K562 (cell line): ENCODE results near the gene STK26. TPM values are rescaled to one million over a fixed set of nuclear protein-coding genes. Genes with fewer than 3 reads are reported as not detected.

Source experiments
- ATAC-seq: fragments of 200-7000 bp; cut with Tn5 transposase; 3 replicates; pipeline ENCODE4 v1.9.1; 2020; ENCODE audit warnings: moderate library complexity
- BruUV-seq: library from RNA; stranded (reverse); fragments of 400-500 nt; replicated peaks from 2 replicates; lab custom pipeline; 2021; lab: Mats Ljungman, UMichigan
- CTCF ChIA-PET: fragments of 300-600 bp; formaldehyde crosslinking; extraction: SDS; loops from one replicate; lab custom pipeline; 2021; ENCODE audit warnings: low intra/inter-chr PET ratio; lab: Yijun Ruan, JAX
- POLR2A ChIA-PET: fragments of 300-600, 350-650 bp; sonication (Branson Sonifier 250); formaldehyde crosslinking; extraction: SDS; loops from one replicate; lab custom pipeline; 2021; ENCODE audit warnings: antibody characterized with exemption, inconsistent platforms; lab: Yijun Ruan, JAX
- DNase-seq, 4 experiments: peaks; one replicate each; pipeline versions ENCODE4 v3.0.0 to v3.0.0-alpha.2; 2011 to 2018; ENCODE audit warnings: low spot score in 3 of 4, mixed read lengths in 3 of 4; ENCODE audit errors: extremely low read depth in 1 of 4
- FAIRE-seq: peaks from 2 replicates; lab custom pipeline; 2011; peaks lifted over from hg19 to GRCh38; lab: Jason Lieb, UNC
- H2AFZ ChIP-seq: 2 replicates; pipeline ENCODE4 v1.6.0; 2011; ENCODE audit warnings: low read depth, low read length, control low read depth, inconsistent platforms
- H3K27ac ChIP-seq: fragments of 200-600 bp; 3 replicates; pipeline ENCODE4 v1.8.0; 2011; ENCODE audit warnings: low read depth, mild to moderate bottlenecking, control low read depth, inconsistent platforms, low read length, moderate library complexity, mixed read lengths; ENCODE audit errors: extremely low read depth
- H3K27me3 ChIP-seq, 2 experiments: fragments of 300-600 bp in 1 of 2; 2 replicates in 1 of 2; 3 replicates in 1 of 2; pipeline versions ENCODE4 v1.6.0 to v1.8.0; 2011; ENCODE audit warnings: inconsistent platforms in 2 of 2, low read length in 2 of 2, mild to moderate bottlenecking in 1 of 2, mixed read lengths in 1 of 2, moderate library complexity in 1 of 2; ENCODE audit not compliant: control insufficient read depth in 2 of 2, insufficient read depth in 2 of 2
- H3K36me3 ChIP-seq: fragments of 300-600 bp; 3 replicates; pipeline ENCODE4 v1.8.0; 2011; ENCODE audit warnings: mild to moderate bottlenecking, low read length, inconsistent platforms; ENCODE audit not compliant: control insufficient read depth, insufficient read depth
- H3K4me1 ChIP-seq, 2 experiments: fragments of 200-600 bp in 1 of 2; replicated peaks in 1 of 2; 2 replicates in 1 of 2; 3 replicates in 1 of 2; pipeline versions ENCODE4 v1.5.1 to v1.8.0; 2011; ENCODE audit warnings: inconsistent platforms in 2 of 2, low read length in 2 of 2, mild to moderate bottlenecking in 1 of 2, mixed read lengths in 1 of 2, moderate library complexity in 1 of 2; ENCODE audit not compliant: control insufficient read depth in 2 of 2, insufficient read depth in 2 of 2
- H3K4me2 ChIP-seq: 2 replicates; pipeline ENCODE4 v1.6.1; 2011; ENCODE audit warnings: low read length, control low read depth, inconsistent platforms, mixed read lengths; ENCODE audit not compliant: insufficient read depth
- H3K4me3 ChIP-seq: fragments of 200-600 bp; sonication (generic), shearing (Covaris generic); 2 replicates; pipeline ENCODE4 v1.5.1; 2016; ENCODE audit warnings: control low read depth, inconsistent platforms
- H3K79me2 ChIP-seq: fragments of 200-600 bp; 3 replicates; pipeline ENCODE4 v1.8.0; 2011; ENCODE audit warnings: low read length, inconsistent platforms; ENCODE audit not compliant: control insufficient read depth, insufficient read depth
- H3K9ac ChIP-seq, 2 experiments: 2 replicates each; pipeline versions ENCODE4 v1.6.0 to v1.6.1; 2011; ENCODE audit warnings: low read depth in 2 of 2, low read length in 2 of 2, control low read depth in 1 of 2, inconsistent platforms in 1 of 2, mild to moderate bottlenecking in 1 of 2, mixed read lengths in 1 of 2; ENCODE audit not compliant: insufficient read depth in 1 of 2
- H3K9me1 ChIP-seq: one replicate; pipeline ENCODE4 v1.6.0; 2011; ENCODE audit warnings: inconsistent platforms, mild to moderate bottlenecking, low read length, moderate library complexity; ENCODE audit not compliant: control insufficient read depth, insufficient read depth
- H3K9me3 ChIP-seq: replicated peaks from 2 replicates; pipeline ENCODE4 v1.5.1; 2011; ENCODE audit warnings: low read depth, low read length, inconsistent platforms; ENCODE audit not compliant: control insufficient read depth, insufficient read depth
- H4K20me1 ChIP-seq: replicated peaks from 2 replicates; pipeline ENCODE4 v1.6.1; 2011; ENCODE audit warnings: low read length, inconsistent platforms, mixed read lengths; ENCODE audit not compliant: control insufficient read depth, insufficient read depth
- BCOR ChIP-seq: fragments of 450-650 bp; IDR thresholded peaks from 2 replicates; pipeline ENCODE4 v1.6.1; 2016
- CTBP1 ChIP-seq: fragments of 450-650 bp; IDR thresholded peaks from 2 replicates; pipeline ENCODE4 v1.6.1; 2016; ENCODE audit warnings: borderline replicate concordance
- FOS ChIP-seq: IDR thresholded peaks from 3 replicates; pipeline ENCODE4 v1.6.1; 2011; ENCODE audit not compliant: insufficient read length; ENCODE audit errors: extremely low read depth
- FOXJ2 ChIP-seq: fragments of 200-800 bp; sonication (Bioruptor generic); IDR thresholded peaks from 2 replicates; pipeline ENCODE4 v1.6.1; 2016; ENCODE audit warnings: missing genetic modification characterization, missing compliant biosample characterization
- HDAC3 ChIP-seq: fragments of 450-650 bp; IDR thresholded peaks from 2 replicates; pipeline ENCODE4 v1.6.1; 2018; ENCODE audit warnings: borderline replicate concordance, mild to moderate bottlenecking, moderate library complexity; ENCODE audit not compliant: partially characterized antibody
- HNRNPUL1 ChIP-seq: fragments of 200-400 bp; formaldehyde crosslinking; IDR thresholded peaks from 2 replicates; pipeline ENCODE4 v1.6.1; 2017; ENCODE audit warnings: low read length
- KDM4B ChIP-seq, 2 experiments: fragments of 450-650 bp in 1 of 2; sonication (generic) in 1 of 2; IDR thresholded peaks; 2 replicates each; pipeline ENCODE4 v1.6.1; 2016 to 2017; ENCODE audit warnings: borderline replicate concordance in 2 of 2, antibody characterized with exemption in 1 of 2, low read depth in 1 of 2, mild to moderate bottlenecking in 1 of 2
- MYNN ChIP-seq, 2 experiments: sonication (generic); formaldehyde crosslinking in 1 of 2; IDR thresholded peaks; 2 replicates each; pipeline versions ENCODE4 v1.5.0 to v1.6.1; 2016 to 2020; ENCODE audit warnings: antibody characterized with exemption in 1 of 2, missing genetic modification reagents in 1 of 2
- NFIC ChIP-seq: fragments of 450-650 bp; IDR thresholded peaks from 2 replicates; pipeline ENCODE4 v1.6.1; 2017; ENCODE audit warnings: mild to moderate bottlenecking, inconsistent platforms
- NFIX ChIP-seq: fragments of 250-450 bp; sonication (Bioruptor Pico); IDR thresholded peaks from 2 replicates; pipeline ENCODE4 v1.4.0; 2020; ENCODE audit warnings: low read depth, mild to moderate bottlenecking, moderate library complexity
- RB1 ChIP-seq: fragments of 450-650 bp; IDR thresholded peaks from 2 replicates; pipeline ENCODE4 v1.6.1; 2017; ENCODE audit warnings: low read depth, mild to moderate bottlenecking
- SIRT6 ChIP-seq: IDR thresholded peaks from one replicate; pipeline ENCODE4 v1.6.1; 2012; ENCODE audit warnings: low read depth, mild to moderate bottlenecking, control low read depth, inconsistent platforms, low read length, moderate library complexity
- SP1 ChIP-seq: sonication (generic); formaldehyde crosslinking; IDR thresholded peaks from 2 replicates; pipeline ENCODE4 v1.8.1; 2022; ENCODE audit warnings: mild to moderate bottlenecking, missing genetic modification reagents
- TOE1 ChIP-seq, 2 experiments: fragments of 450-650 bp in 1 of 2; sonication (generic) in 1 of 2; formaldehyde crosslinking in 1 of 2; IDR thresholded peaks; 2 replicates each; pipeline versions ENCODE4 v1.7.1 to v1.8.0; 2016 to 2022; ENCODE audit warnings: borderline replicate concordance in 2 of 2, mild to moderate bottlenecking in 2 of 2, antibody characterized with exemption in 1 of 2, inconsistent platforms in 1 of 2, low read depth in 1 of 2, missing genetic modification reagents in 1 of 2, moderate library complexity in 1 of 2
- TSC22D4 ChIP-seq: fragments of 450-650 bp; IDR thresholded peaks from 2 replicates; pipeline ENCODE4 v1.6.1; 2016; ENCODE audit warnings: missing genetic modification characterization, missing biosample characterization, control low read depth
- ZNF134 ChIP-seq: fragments of 250-450 bp; sonication (Bioruptor Pico); conservative IDR thresholded peaks from 2 replicates; pipeline ENCODE4 v1.4.0; 2020
- ZNF274 ChIP-seq: IDR thresholded peaks from 2 replicates; pipeline ENCODE4 v1.6.1; 2011; ENCODE audit warnings: low read depth, mild to moderate bottlenecking, low read length, moderate library complexity, borderline replicate concordance
- ZNF589 ChIP-seq: fragments of 200-800 bp; sonication (Bioruptor generic); IDR thresholded peaks from 2 replicates; pipeline ENCODE4 v1.6.1; 2016; ENCODE audit warnings: low read depth, missing genetic modification characterization, missing compliant biosample characterization
- in situ Hi-C: fragments of 300-500 bp; cut with MboI; formaldehyde crosslinking; loops from 4 replicates; pipeline ENCODE4 v1.15.0; 2018; ENCODE audit warnings: inconsistent platforms, mixed read lengths
- intact Hi-C: fragments of 100-400 bp; cut with micrococcal nuclease; formaldehyde crosslinking; loops from 2 replicates; pipeline ENCODE4 v1.14.2; 2022
- polyA plus RNA-seq, 8 experiments: library from polyadenylated mRNA; depleted of rRNA in 4 of 8; stranded (reverse) in 5 of 8; unstranded in 3 of 8; fragments of >200 nt; fragmentation: Nextera tagmentation in 2 of 8; fragmentation: Illumina TruSeq in 1 of 8; extraction: Ambion mirVana in 2 of 8; extraction: Trizol in 1 of 8; gene quantifications; 2 replicates each; pipeline versions ENCODE4 v1.2.1 to v1.2.3, GENCODE V29; 2011 to 2014; ENCODE audit warnings: inconsistent platforms in 1 of 8, missing spikeins in 1 of 8
- total RNA-seq, 7 experiments: library from RNA; depleted of rRNA in 6 of 7; stranded (reverse); fragments of >200 nt in 6 of 7; fragmentation: Illumina TruSeq in 2 of 7; extraction: Trizol in 2 of 7; gene quantifications; 2 replicates each; pipeline versions ENCODE4 v1.2.1 to v1.2.3, GENCODE V29; 2011 to 2021; ENCODE audit warnings: low replicate concordance in 1 of 7
- TF ChIP-seq, protein P1 (sequence below), 2 experiments: fragments of 450-650 bp; conservative IDR thresholded peaks; 2 replicates each; pipeline ENCODE4 v1.6.1; 2017; ENCODE audit warnings: mild to moderate bottlenecking in 2 of 2, moderate library complexity in 2 of 2
- TF ChIP-seq, protein P2 (sequence below): fragments of 250-450 bp; sonication (Bioruptor Pico); IDR thresholded peaks from 2 replicates; pipeline ENCODE4 v1.8.0; 2022; ENCODE audit warnings: moderate library complexity, mild to moderate bottlenecking, inconsistent platforms

Gene STK26
- total and polyA plus RNA-seq, 9 of the 15 experiments (the other 6 are each of a cell fraction or from before 2014, with no cell fraction given), result 28.1 to 72.9 (median 50.1) TPM

DNA sequence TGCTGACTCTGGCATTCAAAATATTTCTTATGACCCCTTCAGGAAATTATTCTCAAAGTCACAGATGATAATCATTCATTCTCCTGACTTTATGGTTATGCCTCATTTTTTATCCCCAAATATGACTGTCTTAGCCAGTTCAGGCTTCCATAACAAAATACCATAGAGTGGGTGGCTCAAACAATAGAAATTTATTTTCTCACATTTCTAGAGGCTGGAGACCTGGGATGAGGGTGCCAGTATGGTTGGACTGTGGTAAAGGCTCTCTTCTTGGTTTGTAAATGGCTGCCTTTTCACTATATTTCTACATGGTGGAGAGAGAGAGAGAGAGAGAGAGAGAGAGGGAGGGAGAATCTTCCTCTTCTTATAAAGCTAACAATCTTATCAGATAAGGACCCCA, 84.2 kb downstream of the STK26 start (continued):
- TF ChIP-seq, protein P1, sequence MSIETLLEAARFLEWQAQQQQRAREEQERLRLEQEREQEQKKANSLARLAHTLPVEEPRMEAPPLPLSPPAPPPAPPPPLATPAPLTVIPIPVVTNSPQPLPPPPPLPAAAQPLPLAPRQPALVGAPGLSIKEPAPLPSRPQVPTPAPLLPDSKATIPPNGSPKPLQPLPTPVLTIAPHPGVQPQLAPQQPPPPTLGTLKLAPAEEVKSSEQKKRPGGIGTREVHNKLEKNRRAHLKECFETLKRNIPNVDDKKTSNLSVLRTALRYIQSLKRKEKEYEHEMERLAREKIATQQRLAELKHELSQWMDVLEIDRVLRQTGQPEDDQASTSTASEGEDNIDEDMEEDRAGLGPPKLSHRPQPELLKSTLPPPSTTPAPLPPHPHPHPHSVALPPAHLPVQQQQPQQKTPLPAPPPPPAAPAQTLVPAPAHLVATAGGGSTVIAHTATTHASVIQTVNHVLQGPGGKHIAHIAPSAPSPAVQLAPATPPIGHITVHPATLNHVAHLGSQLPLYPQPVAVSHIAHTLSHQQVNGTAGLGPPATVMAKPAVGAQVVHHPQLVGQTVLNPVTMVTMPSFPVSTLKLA (conservative IDR thresholded peaks at IDR 0.05), result no peak
- TF ChIP-seq FOS (no peak), CTBP1 (no peak), HDAC3 (no peak), ZNF589 (CRISPR knock-in tag) (no peak), ZNF274 (no peak), TSC22D4 (tag) (no peak), MYNN (IDR thresholded peaks at IDR 0.05) (no peak), MYNN (CRISPR knock-in tag; IDR thresholded peaks at IDR 0.05) (no peak), SP1 (CRISPR knock-in tag) (no peak)

DNA sequence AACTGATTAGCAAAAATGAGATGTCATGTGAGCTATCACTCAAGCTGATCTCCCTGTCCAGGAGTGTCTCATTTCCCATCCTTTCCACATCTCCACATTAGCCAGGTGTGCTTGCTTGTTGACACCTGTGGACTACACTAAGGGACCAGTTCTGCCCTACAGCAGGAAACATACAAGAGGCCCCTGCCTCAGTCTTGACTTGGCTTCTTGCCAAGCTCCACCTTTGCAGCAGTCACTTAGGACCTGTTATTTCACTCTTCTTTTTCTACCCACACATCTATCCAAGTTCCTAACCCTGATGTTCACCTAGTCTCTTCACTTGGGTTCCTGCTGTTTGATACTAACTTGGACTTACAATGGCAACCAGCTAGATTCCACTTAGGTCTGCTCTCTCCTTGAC, 91.5 kb downstream of the STK26 start:
- ATAC-seq (no peak), DNase-seq (peak in 1 of 4 experiments; percentile 2), FAIRE-seq (peak; percentile 23)
- H2AFZ ChIP-seq, result no peak overlapping the region
- no peaks in the 10 kb centered on the region for H3K9me1 ChIP-seq
- no TSS peak for BruUV-seq
- POLR2A ChIA-PET, result no interaction called here
- CTCF ChIA-PET, result no interaction called here
- intact Hi-C loops (no loop called here), in situ Hi-C loops (no loop called here)
- H3K36me3 ChIP-seq, result no peaks in the 10 kb centered on the region
- no peaks in the 10 kb centered on the region for H3K79me2 ChIP-seq
- H3K27me3 ChIP-seq, result no peaks in the 10 kb centered on the region; a peak in 1 of 5 replicates
- H3K27ac ChIP-seq, result no peak overlapping the region
- no peak overlapping the region for H3K4me2 ChIP-seq
- H4K20me1 ChIP-seq, result no peaks in the 10 kb centered on the region
- no peaks in the 10 kb centered on the region for H3K9me3 ChIP-seq
- no peaks in the 10 kb centered on the region for H3K4me1 ChIP-seq
- H3K9ac ChIP-seq, result no peak overlapping the region
- H3K4me3 ChIP-seq, result no peak overlapping the region
- TF ChIP-seq HNRNPUL1 (no peak), NFIC (peak; percentile 87), KDM4B (IDR thresholded peaks at IDR 0.05; ENCODE audit: borderline replicate concordance in 2 of 2, low read depth in 1 of 2) (no peak), RB1 (no peak), TOE1 (IDR thresholded peaks at IDR 0.05; ENCODE audit: borderline replicate concordance) (no peak), TOE1 (CRISPR knock-in tag; IDR thresholded peaks at IDR 0.05; ENCODE audit: borderline replicate concordance, low read depth) (no peak), NFIX (CRISPR knock-in tag) (peak; percentile 52), SIRT6 (no peak), FOXJ2 (no peak), ZNF134 (CRISPR knock-in tag) (no peak), BCOR (no peak)
- TF ChIP-seq, protein P2, sequence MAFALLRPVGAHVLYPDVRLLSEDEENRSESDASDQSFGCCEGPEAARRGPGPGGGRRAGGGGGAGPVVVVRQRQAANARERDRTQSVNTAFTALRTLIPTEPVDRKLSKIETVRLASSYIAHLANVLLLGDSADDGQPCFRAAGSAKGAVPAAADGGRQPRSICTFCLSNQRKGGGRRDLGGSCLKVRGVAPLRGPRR (CRISPR knock-in tag), result no peak
